SIG-M5 (cell line): ENCODE data around the gene LEF1.
"Not testable (repeated sequence)": the region's sequence is repeated elsewhere in the genome, so short reads cannot be mapped to it uniquely, and the experiment has no call there.

Experiments used
- DNase-seq: peaks from one replicate; lab custom pipeline; 2025; lab: John Stamatoyannopoulos, UW

LEF1 gene

GRCh38 chr4:108031427-108032083 lies 137.2 kb downstream of the LEF1 start:
- DNase-seq = no peak

GRCh38 chr4:108030332-108030731 lies 138.4 kb downstream of the LEF1 start:
- DNase-seq = no peak

- DNase-seq = no peak
Measured at GRCh38 chr4:108029731-108030130, 139.0 kb downstream of the LEF1 start.

GRCh38 chr4:108029016-108029720 lies 139.6 kb downstream of the LEF1 start:
- no peak for DNase-seq

- no peak for DNase-seq
Measured at GRCh38 chr4:108024878-108025165, 143.9 kb downstream of the LEF1 start.

GRCh38 chr4:108024085-108024877 lies 144.5 kb downstream of the LEF1 start:
- DNase-seq = no peak

- DNase-seq = no peak
Measured at GRCh38 chr4:108018884-108019187, 149.9 kb downstream of the LEF1 start.

- DNase-seq = no peak
Measured at GRCh38 chr4:108018040-108018883, 150.5 kb downstream of the LEF1 start.

- no peak for DNase-seq
Measured at GRCh38 chr4:108013955-108014354, 154.8 kb downstream of the LEF1 start.

GRCh38 chr4:108013327-108013726 lies 155.4 kb downstream of the LEF1 start:
- DNase-seq = no peak

- not testable (repeated sequence) for DNase-seq
Measured at GRCh38 chr4:108012382-108012781, 156.3 kb downstream of the LEF1 start.

- no peak for DNase-seq
Measured at GRCh38 chr4:108010167-108010566, 158.6 kb downstream of the LEF1 start.

GRCh38 chr4:108008721-108009120 lies 160.0 kb downstream of the LEF1 start:
- DNase-seq = no peak

- DNase-seq = no peak
Measured at GRCh38 chr4:108007984-108008383, 160.7 kb downstream of the LEF1 start.

- no peak for DNase-seq
Measured at GRCh38 chr4:108006361-108006760, 162.4 kb downstream of the LEF1 start.

- DNase-seq = no peak
Measured at GRCh38 chr4:108005807-108006206, 162.9 kb downstream of the LEF1 start.

GRCh38 chr4:108004646-108005045 lies 164.1 kb downstream of the LEF1 start:
- DNase-seq = no peak

- no peak for DNase-seq
Measured at GRCh38 chr4:108003982-108004515, 164.7 kb downstream of the LEF1 start.

- DNase-seq = no peak
Measured at GRCh38 chr4:108001540-108002135, 167.1 kb downstream of the LEF1 start.

- DNase-seq = no peak
Measured at GRCh38 chr4:107999932-108000539, 168.7 kb downstream of the LEF1 start.

- no peak for DNase-seq
Measured at GRCh38 chr4:107997794-107998193, 170.9 kb downstream of the LEF1 start.
